ENCODE results near the gene FNDC3A.

DNA sequence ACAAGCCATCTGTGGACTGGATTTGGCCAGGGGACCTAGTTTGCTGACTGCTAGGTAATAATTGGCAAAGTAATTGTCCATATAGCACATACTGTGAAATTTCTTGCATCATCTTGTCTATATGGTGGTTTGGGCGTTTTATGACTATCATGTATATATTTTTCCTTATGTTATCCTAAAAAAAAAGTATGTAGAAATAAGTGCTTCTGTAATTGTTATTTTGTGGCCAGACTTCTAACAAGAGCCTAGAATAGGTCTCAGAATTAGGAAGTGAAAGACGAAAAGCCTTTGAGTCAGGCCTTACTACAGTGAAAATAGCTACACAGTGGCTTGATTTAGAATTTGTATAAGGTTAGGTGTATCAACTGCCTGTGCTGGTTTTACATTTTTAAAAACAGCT, 4.2 kb downstream of the FNDC3A start:
- no peak for TF ChIP-seq YY1 (IDR thresholded peaks at IDR 0.05)
- TF ChIP-seq, protein P1, sequence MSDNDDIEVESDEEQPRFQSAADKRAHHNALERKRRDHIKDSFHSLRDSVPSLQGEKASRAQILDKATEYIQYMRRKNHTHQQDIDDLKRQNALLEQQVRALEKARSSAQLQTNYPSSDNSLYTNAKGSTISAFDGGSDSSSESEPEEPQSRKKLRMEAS (IDR thresholded peaks at IDR 0.05) = no peak
- TF ChIP-seq RAD21 (IDR thresholded peaks at IDR 0.05) = no peak
- TF ChIP-seq, protein P2, sequence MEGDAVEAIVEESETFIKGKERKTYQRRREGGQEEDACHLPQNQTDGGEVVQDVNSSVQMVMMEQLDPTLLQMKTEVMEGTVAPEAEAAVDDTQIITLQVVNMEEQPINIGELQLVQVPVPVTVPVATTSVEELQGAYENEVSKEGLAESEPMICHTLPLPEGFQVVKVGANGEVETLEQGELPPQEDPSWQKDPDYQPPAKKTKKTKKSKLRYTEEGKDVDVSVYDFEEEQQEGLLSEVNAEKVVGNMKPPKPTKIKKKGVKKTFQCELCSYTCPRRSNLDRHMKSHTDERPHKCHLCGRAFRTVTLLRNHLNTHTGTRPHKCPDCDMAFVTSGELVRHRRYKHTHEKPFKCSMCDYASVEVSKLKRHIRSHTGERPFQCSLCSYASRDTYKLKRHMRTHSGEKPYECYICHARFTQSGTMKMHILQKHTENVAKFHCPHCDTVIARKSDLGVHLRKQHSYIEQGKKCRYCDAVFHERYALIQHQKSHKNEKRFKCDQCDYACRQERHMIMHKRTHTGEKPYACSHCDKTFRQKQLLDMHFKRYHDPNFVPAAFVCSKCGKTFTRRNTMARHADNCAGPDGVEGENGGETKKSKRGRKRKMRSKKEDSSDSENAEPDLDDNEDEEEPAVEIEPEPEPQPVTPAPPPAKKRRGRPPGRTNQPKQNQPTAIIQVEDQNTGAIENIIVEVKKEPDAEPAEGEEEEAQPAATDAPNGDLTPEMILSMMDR (IDR thresholded peaks at IDR 0.05; ENCODE audit: low read depth, low read length, missing input control) = no peak
- no peak for TF ChIP-seq JUND (IDR thresholded peaks at IDR 0.05)
- TF ChIP-seq TAF1 (conservative IDR thresholded peaks at IDR 0.05) = no peak
- TF ChIP-seq, protein P3, sequence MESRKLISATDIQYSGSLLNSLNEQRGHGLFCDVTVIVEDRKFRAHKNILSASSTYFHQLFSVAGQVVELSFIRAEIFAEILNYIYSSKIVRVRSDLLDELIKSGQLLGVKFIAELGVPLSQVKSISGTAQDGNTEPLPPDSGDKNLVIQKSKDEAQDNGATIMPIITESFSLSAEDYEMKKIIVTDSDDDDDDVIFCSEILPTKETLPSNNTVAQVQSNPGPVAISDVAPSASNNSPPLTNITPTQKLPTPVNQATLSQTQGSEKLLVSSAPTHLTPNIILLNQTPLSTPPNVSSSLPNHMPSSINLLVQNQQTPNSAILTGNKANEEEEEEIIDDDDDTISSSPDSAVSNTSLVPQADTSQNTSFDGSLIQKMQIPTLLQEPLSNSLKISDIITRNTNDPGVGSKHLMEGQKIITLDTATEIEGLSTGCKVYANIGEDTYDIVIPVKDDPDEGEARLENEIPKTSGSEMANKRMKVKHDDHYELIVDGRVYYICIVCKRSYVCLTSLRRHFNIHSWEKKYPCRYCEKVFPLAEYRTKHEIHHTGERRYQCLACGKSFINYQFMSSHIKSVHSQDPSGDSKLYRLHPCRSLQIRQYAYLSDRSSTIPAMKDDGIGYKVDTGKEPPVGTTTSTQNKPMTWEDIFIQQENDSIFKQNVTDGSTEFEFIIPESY (IDR thresholded peaks at IDR 0.05) = no peak
- no peak for TF ChIP-seq GABPA (IDR thresholded peaks at IDR 0.05 in 1 of 2, conservative IDR thresholded peaks at IDR 0.05 in 1 of 2)
- TF ChIP-seq FOXA1 (IDR thresholded peaks at IDR 0.05) = no peak
